Measurements from ENCODE around the gene CD244.

DNA sequence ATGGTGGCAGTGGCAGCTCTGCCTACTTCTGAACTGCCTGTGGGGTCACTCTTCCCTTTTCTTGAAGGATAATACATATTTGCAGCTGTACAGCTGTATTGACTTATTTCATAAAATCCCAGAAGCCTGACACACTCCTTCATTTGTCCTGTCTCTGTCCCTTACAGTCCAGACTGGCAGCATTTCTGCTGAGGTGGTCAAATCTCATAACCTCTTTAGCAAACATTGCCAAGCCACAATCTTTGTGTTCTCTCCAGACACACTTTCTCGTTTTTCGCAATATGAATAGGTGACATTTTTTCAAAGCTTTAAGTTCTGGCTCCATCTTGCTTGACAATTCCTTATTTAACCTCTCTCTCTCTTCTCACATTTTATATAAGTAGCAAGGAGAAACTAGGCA is 51.5 kb downstream of the CD244 start:
- TF ChIP-seq POLR2A (IDR thresholded peaks at IDR 0.05; ENCODE audit: low read length) (no peak), PHF8 (IDR thresholded peaks at IDR 0.05; ENCODE audit: borderline replicate concordance, low read depth) (no peak), JUNB (IDR thresholded peaks at IDR 0.05) (no peak), EP300 (IDR thresholded peaks at IDR 0.05) (no peak), RAD21 (conservative IDR thresholded peaks at IDR 0.05 in 1 of 2, IDR thresholded peaks at IDR 0.05 in 1 of 2) (no peak), CEBPB (IDR thresholded peaks at IDR 0.05) (no peak), EHMT2 (IDR thresholded peaks at IDR 0.05; ENCODE audit: low read depth) (no peak), SREBF2 (IDR thresholded peaks at IDR 0.05) (no peak)
- TF ChIP-seq, protein P1, sequence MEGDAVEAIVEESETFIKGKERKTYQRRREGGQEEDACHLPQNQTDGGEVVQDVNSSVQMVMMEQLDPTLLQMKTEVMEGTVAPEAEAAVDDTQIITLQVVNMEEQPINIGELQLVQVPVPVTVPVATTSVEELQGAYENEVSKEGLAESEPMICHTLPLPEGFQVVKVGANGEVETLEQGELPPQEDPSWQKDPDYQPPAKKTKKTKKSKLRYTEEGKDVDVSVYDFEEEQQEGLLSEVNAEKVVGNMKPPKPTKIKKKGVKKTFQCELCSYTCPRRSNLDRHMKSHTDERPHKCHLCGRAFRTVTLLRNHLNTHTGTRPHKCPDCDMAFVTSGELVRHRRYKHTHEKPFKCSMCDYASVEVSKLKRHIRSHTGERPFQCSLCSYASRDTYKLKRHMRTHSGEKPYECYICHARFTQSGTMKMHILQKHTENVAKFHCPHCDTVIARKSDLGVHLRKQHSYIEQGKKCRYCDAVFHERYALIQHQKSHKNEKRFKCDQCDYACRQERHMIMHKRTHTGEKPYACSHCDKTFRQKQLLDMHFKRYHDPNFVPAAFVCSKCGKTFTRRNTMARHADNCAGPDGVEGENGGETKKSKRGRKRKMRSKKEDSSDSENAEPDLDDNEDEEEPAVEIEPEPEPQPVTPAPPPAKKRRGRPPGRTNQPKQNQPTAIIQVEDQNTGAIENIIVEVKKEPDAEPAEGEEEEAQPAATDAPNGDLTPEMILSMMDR (IDR thresholded peaks at IDR 0.05) = no peak
